Activated B cell treated with CpG ODN at 0.5 μM for 24 hours (primary cell): Measurements from ENCODE around the gene OR5AK2. TPM values are rescaled to one million over a fixed set of nuclear protein-coding genes. Genes with fewer than 3 reads are reported as not detected.
"Not testable (repeated sequence)": the region's sequence is repeated elsewhere in the genome, so short reads cannot be mapped to it uniquely, and the experiment has no call there.

ENCODE experiments used
- ATAC-seq: fragments of 200-7000 bp; cut with Tn5 transposase; one replicate; pipeline ENCODE4 v1.10.0; 2021; ENCODE audit warnings: low read depth, mild to moderate bottlenecking, moderate library complexity
- CTCF ChIA-PET: fragments of 350-600 bp; sonication (Branson Sonifier 250); formaldehyde crosslinking; loops from one replicate; lab custom pipeline; 2021; ENCODE audit warnings: antibody characterized with exemption; lab: Charles Lee
- POLR2A ChIA-PET: fragments of 350-600 bp; sonication (Branson Sonifier 250); formaldehyde crosslinking; loops from one replicate; lab custom pipeline; 2021; ENCODE audit warnings: antibody characterized with exemption; lab: Charles Lee
- DNase-seq: peaks from one replicate; pipeline ENCODE4 v3.0.0; 2022
- H3K27ac Mint-ChIP-seq: one replicate; pipeline ENCODE4 v1.8.0; 2020; ENCODE audit warnings: mixed read lengths
- H3K27me3 Mint-ChIP-seq: one replicate; pipeline ENCODE4 v1.8.0; 2021; ENCODE audit warnings: mixed read lengths
- H3K36me3 Mint-ChIP-seq: one replicate; pipeline ENCODE4 v1.8.0; 2021; ENCODE audit warnings: low read depth, mixed read lengths
- H3K4me1 Mint-ChIP-seq: one replicate; pipeline ENCODE4 v1.8.0; 2021; ENCODE audit warnings: mixed read lengths
- H3K4me3 Mint-ChIP-seq: one replicate; pipeline ENCODE4 v1.8.0; 2020; ENCODE audit warnings: mild to moderate bottlenecking, mixed read lengths
- H3K9me3 Mint-ChIP-seq: one replicate; pipeline ENCODE4 v1.8.0; 2020; ENCODE audit warnings: mixed read lengths
- intact Hi-C: fragments of 100-400 bp; cut with micrococcal nuclease; formaldehyde crosslinking; loops from one replicate; pipeline ENCODE4 v1.15.1; 2024
- total RNA-seq: library from RNA; stranded (reverse); gene quantifications from 2 replicates; pipeline ENCODE4 v1.2.3, GENCODE V29; 2022
- TF ChIP-seq, protein P1 (sequence below): fragments of 200-600 bp; IDR thresholded peaks from one replicate; pipeline ENCODE4 v1.8.0; 2022; ENCODE audit warnings: antibody characterized with exemption, mild to moderate bottlenecking

OR5AK2 gene, protein sequence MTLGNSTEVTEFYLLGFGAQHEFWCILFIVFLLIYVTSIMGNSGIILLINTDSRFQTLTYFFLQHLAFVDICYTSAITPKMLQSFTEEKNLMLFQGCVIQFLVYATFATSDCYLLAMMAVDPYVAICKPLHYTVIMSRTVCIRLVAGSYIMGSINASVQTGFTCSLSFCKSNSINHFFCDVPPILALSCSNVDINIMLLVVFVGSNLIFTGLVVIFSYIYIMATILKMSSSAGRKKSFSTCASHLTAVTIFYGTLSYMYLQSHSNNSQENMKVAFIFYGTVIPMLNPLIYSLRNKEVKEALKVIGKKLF
- total RNA-seq: not detected in 2 replicates

DNA sequence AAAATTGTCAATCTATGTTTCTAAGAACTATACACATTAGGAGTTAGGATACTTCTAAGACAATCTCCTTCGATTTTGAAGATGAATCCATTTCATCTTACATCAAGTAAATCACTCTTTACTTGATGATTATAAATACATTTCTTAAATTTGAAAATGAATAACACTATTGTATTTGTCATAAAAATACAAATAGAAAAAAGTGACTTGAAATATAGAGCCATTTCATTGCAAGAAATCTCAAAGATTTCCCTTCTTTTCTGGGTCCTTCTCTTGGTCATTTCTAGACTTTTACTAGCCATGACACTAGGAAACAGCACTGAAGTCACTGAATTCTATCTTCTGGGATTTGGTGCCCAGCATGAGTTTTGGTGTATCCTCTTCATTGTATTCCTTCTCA lies at the start of gene OR5AK2:
TSS of gene OR5AK2 (plus strand) at position 301 of the 400 bp plus-strand sequence. CDS start at position 301, 0 bp downstream.
- H3K27me3 Mint-ChIP-seq: no peaks in the 10 kb centered on the region
- ChIA-PET CTCF (no interaction called here), POLR2A (no interaction called here)
- no peak within 1 kb of the TSS for H3K27ac Mint-ChIP-seq
- TF ChIP-seq, protein P1, sequence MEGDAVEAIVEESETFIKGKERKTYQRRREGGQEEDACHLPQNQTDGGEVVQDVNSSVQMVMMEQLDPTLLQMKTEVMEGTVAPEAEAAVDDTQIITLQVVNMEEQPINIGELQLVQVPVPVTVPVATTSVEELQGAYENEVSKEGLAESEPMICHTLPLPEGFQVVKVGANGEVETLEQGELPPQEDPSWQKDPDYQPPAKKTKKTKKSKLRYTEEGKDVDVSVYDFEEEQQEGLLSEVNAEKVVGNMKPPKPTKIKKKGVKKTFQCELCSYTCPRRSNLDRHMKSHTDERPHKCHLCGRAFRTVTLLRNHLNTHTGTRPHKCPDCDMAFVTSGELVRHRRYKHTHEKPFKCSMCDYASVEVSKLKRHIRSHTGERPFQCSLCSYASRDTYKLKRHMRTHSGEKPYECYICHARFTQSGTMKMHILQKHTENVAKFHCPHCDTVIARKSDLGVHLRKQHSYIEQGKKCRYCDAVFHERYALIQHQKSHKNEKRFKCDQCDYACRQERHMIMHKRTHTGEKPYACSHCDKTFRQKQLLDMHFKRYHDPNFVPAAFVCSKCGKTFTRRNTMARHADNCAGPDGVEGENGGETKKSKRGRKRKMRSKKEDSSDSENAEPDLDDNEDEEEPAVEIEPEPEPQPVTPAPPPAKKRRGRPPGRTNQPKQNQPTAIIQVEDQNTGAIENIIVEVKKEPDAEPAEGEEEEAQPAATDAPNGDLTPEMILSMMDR: no peak
- intact Hi-C loops: no loop called here
- H3K4me3 Mint-ChIP-seq: no peak within 1 kb of the TSS
- peaks cover 17% of the 10 kb centered on the region for H3K9me3 Mint-ChIP-seq
- ATAC-seq (no peak), DNase-seq (no peak)
- no peaks in the 10 kb centered on the region for H3K4me1 Mint-ChIP-seq
- no peaks in the 10 kb centered on the region for H3K36me3 Mint-ChIP-seq

DNA sequence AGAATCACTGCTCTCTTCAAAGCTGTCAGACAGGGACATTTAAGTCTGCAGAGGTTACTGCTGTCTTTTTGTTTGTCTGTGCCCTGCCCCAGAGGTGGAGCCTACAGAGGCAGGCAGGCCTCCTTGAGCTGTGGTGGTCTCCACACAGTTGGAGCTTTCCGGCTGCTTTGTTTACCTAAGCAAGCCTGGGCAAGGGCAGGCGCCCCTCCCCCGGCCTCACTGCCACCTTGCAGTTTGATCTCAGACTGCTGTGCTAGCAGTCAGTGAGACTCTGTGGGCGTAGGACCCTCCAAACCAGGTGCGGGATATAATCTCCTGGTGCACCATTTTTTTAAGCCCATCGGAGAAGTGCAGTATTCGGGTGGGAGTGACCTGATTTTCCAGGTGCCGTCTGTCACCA lies 43.2 kb upstream of the OR5AK2 start:
- intact Hi-C loops, H3K4me1 Mint-ChIP-seq, H3K36me3 Mint-ChIP-seq, H3K27me3 Mint-ChIP-seq, ATAC-seq, H3K4me3 Mint-ChIP-seq, H3K27ac Mint-ChIP-seq, H3K9me3 Mint-ChIP-seq, POLR2A ChIA-PET, CTCF ChIA-PET, DNase-seq: not testable (repeated sequence)

DNA sequence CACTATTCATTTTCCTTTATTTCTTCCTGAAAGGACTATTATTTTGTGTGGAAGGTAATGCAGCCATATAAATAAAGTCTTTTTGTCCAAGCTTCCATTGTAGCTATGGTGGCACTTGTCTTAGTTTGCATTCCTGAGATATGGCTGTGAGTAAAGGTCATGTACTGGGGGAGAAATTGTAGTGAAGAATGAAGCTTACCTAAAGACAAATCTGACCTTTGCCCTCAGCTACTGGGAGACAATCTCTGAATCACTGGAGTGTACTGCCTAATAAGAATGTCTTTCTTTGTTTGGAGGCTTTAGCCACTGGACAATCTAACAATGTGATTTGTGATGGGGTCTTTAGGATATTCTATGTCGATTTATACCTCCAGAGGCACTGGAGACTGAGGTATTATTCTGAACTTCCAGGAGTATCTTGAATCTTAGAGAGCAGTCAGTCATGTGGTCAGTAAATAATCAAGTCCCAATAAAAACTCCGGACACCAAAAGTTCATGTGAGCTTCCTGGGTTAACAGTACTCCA lies 39.7 kb upstream of the OR5AK2 start:
- Mint-ChIP-seq H3K4me3 (no peak overlapping the region), H3K36me3 (no peaks in the 10 kb centered on the region), H3K27me3 (no peaks in the 10 kb centered on the region), H3K9me3 (peaks cover 18% of the 10 kb centered on the region), H3K27ac (no peak overlapping the region), H3K4me1 (no peaks in the 10 kb centered on the region)
- DNase-seq (no peak), ATAC-seq (no peak)
- TF ChIP-seq, protein P1: no peak
- CTCF ChIA-PET: no interaction called here
- intact Hi-C loops: no loop called here
- POLR2A ChIA-PET: no interaction called here

DNA sequence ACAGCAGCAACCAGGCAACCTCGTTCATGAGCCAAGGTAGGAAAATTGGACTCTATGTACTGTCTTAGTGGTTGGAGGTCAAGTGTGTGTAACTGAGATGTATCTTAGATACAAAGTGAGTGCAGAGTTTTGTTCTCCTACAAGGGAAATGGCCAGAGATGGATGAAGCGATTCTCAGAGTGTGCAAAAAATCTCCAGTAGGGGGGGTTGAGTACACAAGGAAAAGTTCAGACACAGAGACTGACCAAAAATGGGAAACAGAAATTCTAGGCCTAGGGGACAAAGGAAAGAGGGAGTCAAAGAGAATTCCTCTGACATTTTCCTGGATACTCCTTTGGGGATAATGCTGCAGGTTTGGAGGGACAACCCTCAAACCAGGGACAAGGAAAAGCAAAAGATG lies 38.2 kb upstream of the OR5AK2 start:
- no peak for ATAC-seq
- ChIA-PET CTCF (no interaction called here), POLR2A (no interaction called here)
- H3K4me1 Mint-ChIP-seq: no peaks in the 10 kb centered on the region
- intact Hi-C loops: no loop called here
- no peaks in the 10 kb centered on the region for H3K27me3 Mint-ChIP-seq
- no peaks in the 10 kb centered on the region for H3K36me3 Mint-ChIP-seq
- no peak for DNase-seq
- no peak overlapping the region for H3K27ac Mint-ChIP-seq
- TF ChIP-seq, protein P1: no peak
- H3K9me3 Mint-ChIP-seq: peaks cover 16% of the 10 kb centered on the region
- no peak overlapping the region for H3K4me3 Mint-ChIP-seq

DNA sequence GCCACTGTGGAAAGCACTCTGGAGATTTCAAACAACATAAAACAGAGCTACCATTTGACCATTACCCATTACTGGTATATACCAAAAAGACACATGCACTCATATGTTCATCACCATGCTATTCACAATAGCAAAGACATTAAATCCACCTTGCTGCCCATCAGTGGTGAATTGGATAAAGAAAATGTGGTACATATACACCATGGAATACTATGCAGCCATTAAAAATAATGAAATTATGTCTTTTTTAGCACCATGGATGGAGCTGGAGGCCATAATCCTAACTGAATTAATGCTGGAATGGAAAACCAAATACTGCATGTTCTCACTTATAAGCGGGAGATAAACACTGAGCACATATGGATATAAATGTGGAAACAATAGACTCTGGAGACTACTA lies 34.8 kb upstream of the OR5AK2 start:
- DNase-seq, ATAC-seq, H3K4me3 Mint-ChIP-seq, H3K27ac Mint-ChIP-seq, H3K4me1 Mint-ChIP-seq, H3K36me3 Mint-ChIP-seq, H3K27me3 Mint-ChIP-seq, CTCF ChIA-PET, POLR2A ChIA-PET, intact Hi-C loops: not testable (repeated sequence)
- peaks cover 12% of the 10 kb centered on the region for H3K9me3 Mint-ChIP-seq

DNA sequence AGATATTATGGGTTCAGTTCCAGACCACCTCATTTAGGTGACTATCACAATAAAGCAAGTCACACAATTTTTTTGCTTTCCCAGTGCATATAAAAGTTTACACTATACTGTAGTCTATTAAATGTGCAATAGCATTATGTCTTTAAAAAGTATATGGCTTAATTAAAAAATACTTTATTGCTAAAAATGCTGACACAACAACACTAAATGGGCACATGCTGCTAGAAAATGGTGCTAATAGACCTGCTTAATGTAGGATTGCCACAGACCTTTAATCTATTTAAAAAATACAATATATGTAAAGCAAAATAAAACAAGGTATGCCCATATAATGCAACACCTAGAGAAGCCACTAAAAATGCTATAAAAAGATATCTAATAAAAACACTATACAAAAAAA lies 27.1 kb upstream of the OR5AK2 start:
- intact Hi-C loops: no loop called here
- ChIA-PET CTCF (no interaction called here), POLR2A (no interaction called here)
- H3K9me3 Mint-ChIP-seq: peaks cover 5% of the 10 kb centered on the region
- TF ChIP-seq, protein P1: no peak
- no peaks in the 10 kb centered on the region for H3K27me3 Mint-ChIP-seq
- no peak overlapping the region for H3K27ac Mint-ChIP-seq
- H3K4me1 Mint-ChIP-seq: no peaks in the 10 kb centered on the region
- no peaks in the 10 kb centered on the region for H3K36me3 Mint-ChIP-seq
- ATAC-seq (no peak), DNase-seq (no peak)
- no peak overlapping the region for H3K4me3 Mint-ChIP-seq
